MM.1S (cell line): ENCODE measurements around the gene SAMD5.

Source experiments
- DNase-seq: peaks from one replicate; pipeline ENCODE4 v3.0.0-alpha.2; 2015
- H2AFZ ChIP-seq: fragments of 300-600 bp; sonication (generic); 2 replicates; pipeline ENCODE4 v1.6.0; 2016; ENCODE audit warnings: antibody characterized with exemption, low read length
- H3F3A ChIP-seq: fragments of 300-600 bp; sonication (generic); 2 replicates; pipeline ENCODE4 v1.6.1; 2016; ENCODE audit warnings: mild to moderate bottlenecking, antibody characterized with exemption, low read length, moderate library complexity, mixed read lengths; ENCODE audit not compliant: insufficient read depth
- H3K27ac ChIP-seq: fragments of 300-600 bp; sonication (generic); 2 replicates; pipeline ENCODE4 v1.5.1; 2016; ENCODE audit warnings: mild to moderate bottlenecking, low read length
- H3K27me3 ChIP-seq: fragments of 300-600 bp; sonication (generic); replicated peaks from 2 replicates; pipeline ENCODE4 v1.6.0; 2016; ENCODE audit warnings: low read length; ENCODE audit not compliant: insufficient read depth
- H3K36me3 ChIP-seq: fragments of 300-600 bp; sonication (generic); replicated peaks from 2 replicates; pipeline ENCODE4 v1.6.1; 2016; ENCODE audit warnings: mild to moderate bottlenecking, low read length, mixed read lengths; ENCODE audit not compliant: insufficient read depth
- H3K4me1 ChIP-seq: fragments of 300-600 bp; sonication (generic); 2 replicates; pipeline ENCODE4 v1.6.1; 2016; ENCODE audit warnings: low read length, mixed read lengths
- H3K4me2 ChIP-seq: fragments of 300-600 bp; sonication (generic); 2 replicates; pipeline ENCODE4 v1.6.0; 2016; ENCODE audit warnings: low read depth, low read length
- H3K4me3 ChIP-seq: fragments of 300-600 bp; sonication (generic); 2 replicates; pipeline ENCODE4 v1.5.1; 2016; ENCODE audit warnings: low read length, mixed read lengths
- H3K79me2 ChIP-seq: fragments of 300-600 bp; sonication (generic); 2 replicates; pipeline ENCODE4 v1.6.1; 2016; ENCODE audit warnings: mixed run types, low read length, mixed read lengths
- H3K9ac ChIP-seq: fragments of 300-600 bp; sonication (generic); 2 replicates; pipeline ENCODE4 v1.6.1; 2016; ENCODE audit warnings: low read length, mixed read lengths
- H3K9me2 ChIP-seq: fragments of 300-600 bp; sonication (generic); replicated peaks from 2 replicates; pipeline ENCODE4 v1.6.1; 2016; ENCODE audit warnings: mild to moderate bottlenecking, low read length, mixed read lengths; ENCODE audit not compliant: insufficient read depth
- H3K9me3 ChIP-seq: fragments of 300-600 bp; sonication (generic); replicated peaks from 2 replicates; pipeline ENCODE4 v1.6.1; 2016; ENCODE audit warnings: mild to moderate bottlenecking, low read length, mixed read lengths; ENCODE audit not compliant: insufficient read depth
- H4K20me1 ChIP-seq: fragments of 300-600 bp; sonication (generic); 2 replicates; pipeline ENCODE4 v1.6.1; 2016; ENCODE audit warnings: mild to moderate bottlenecking, low read length, moderate library complexity, mixed read lengths; ENCODE audit not compliant: insufficient read depth
- EZH2 ChIP-seq: fragments of 300-600 bp; sonication (generic); optimal IDR thresholded peaks from 2 replicates; pipeline ENCODE3; 2017; ENCODE audit warnings: low read depth, mild to moderate bottlenecking, antibody characterized with exemption, low read length, mixed read lengths
- EZH2phosphoT487 ChIP-seq: fragments of 300-600 bp; sonication (generic); IDR thresholded peaks from 2 replicates; pipeline ENCODE4 v1.6.1; 2018; ENCODE audit warnings: antibody characterized with exemption, low read length
- TF ChIP-seq, protein P1 (sequence below): fragments of 300-600 bp; sonication (generic); IDR thresholded peaks from 2 replicates; pipeline ENCODE4 v1.5.1; 2016; ENCODE audit warnings: antibody characterized with exemption, low read length, mixed read lengths

The SAMD5 gene

DNA sequence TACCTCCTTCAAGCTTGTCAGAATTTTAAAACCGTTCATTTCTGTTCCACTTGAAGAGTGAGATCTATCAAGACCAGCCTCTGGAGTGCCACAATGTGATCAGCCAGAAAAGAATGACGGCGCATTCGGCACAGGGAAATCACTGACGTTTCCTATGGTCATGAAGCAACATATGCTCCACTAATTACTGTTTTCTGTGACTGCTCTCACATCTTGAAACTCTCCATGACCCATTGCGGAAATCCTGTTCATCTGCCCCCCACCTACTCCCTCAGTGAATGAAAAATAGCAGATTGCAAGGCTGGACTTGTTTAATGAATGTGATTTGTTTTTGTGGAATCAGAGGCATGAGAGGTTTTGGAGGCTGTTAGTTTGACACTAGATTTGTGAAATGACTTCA lies 53.2 kb downstream of the SAMD5 start:
- no peak overlapping the region for H3K4me2 ChIP-seq

DNA sequence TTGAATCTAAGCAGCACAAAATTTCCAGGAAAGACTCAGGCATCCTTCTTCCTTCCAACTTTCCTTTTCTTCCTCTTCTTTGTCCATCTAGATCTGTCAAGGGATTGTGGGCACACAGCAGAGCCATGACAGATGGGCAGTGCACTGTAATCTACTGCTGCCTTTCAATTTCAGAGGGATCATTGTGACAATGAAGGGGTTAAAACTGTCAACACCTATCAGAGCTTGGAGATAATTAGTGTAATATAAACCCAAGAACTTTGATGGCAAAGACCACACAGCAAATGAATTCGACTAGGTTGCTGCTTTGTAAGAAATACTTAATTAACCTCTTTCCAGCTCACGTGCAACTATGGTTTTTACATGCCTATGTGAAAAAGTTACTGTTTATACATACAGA lies 55.0 kb downstream of the SAMD5 start:
- H3K4me2 ChIP-seq: no peak overlapping the region
- no peaks in the 10 kb centered on the region for H3K4me1 ChIP-seq
- no peaks in the 10 kb centered on the region for H3K36me3 ChIP-seq
- no peaks in the 10 kb centered on the region for H3K27me3 ChIP-seq
- DNase-seq: no peak
- no peaks in the 10 kb centered on the region for H3K79me2 ChIP-seq
- no peaks in the 10 kb centered on the region for H4K20me1 ChIP-seq
- H3K9me3 ChIP-seq: no peaks in the 10 kb centered on the region
- no peaks in the 10 kb centered on the region for H3K9me2 ChIP-seq
- H3F3A ChIP-seq: no peaks in the 10 kb centered on the region
- H3K9ac ChIP-seq: no peak overlapping the region
- H3K27ac ChIP-seq: no peak overlapping the region
- no peak for TF ChIP-seq EZH2phosphoT487
- TF ChIP-seq EZH2: no peak
- TF ChIP-seq, protein P1, sequence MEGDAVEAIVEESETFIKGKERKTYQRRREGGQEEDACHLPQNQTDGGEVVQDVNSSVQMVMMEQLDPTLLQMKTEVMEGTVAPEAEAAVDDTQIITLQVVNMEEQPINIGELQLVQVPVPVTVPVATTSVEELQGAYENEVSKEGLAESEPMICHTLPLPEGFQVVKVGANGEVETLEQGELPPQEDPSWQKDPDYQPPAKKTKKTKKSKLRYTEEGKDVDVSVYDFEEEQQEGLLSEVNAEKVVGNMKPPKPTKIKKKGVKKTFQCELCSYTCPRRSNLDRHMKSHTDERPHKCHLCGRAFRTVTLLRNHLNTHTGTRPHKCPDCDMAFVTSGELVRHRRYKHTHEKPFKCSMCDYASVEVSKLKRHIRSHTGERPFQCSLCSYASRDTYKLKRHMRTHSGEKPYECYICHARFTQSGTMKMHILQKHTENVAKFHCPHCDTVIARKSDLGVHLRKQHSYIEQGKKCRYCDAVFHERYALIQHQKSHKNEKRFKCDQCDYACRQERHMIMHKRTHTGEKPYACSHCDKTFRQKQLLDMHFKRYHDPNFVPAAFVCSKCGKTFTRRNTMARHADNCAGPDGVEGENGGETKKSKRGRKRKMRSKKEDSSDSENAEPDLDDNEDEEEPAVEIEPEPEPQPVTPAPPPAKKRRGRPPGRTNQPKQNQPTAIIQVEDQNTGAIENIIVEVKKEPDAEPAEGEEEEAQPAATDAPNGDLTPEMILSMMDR: no peak
- H3K4me3 ChIP-seq: no peak overlapping the region
- H2AFZ ChIP-seq: no peak overlapping the region

More for the DNA sequence above, 53.2 kb downstream of the SAMD5 start:
- H3K4me1 ChIP-seq: no peaks in the 10 kb centered on the region
- H4K20me1 ChIP-seq: no peaks in the 10 kb centered on the region
- no peaks in the 10 kb centered on the region for H3K36me3 ChIP-seq
- no peak overlapping the region for H2AFZ ChIP-seq
- H3K79me2 ChIP-seq: no peaks in the 10 kb centered on the region
- H3K9me3 ChIP-seq: no peaks in the 10 kb centered on the region
- TF ChIP-seq EZH2phosphoT487: no peak
- no peak for TF ChIP-seq EZH2
- TF ChIP-seq, protein P1: no peak
- no peaks in the 10 kb centered on the region for H3K27me3 ChIP-seq
- no peak for DNase-seq
- H3F3A ChIP-seq: no peaks in the 10 kb centered on the region
- no peak overlapping the region for H3K4me3 ChIP-seq
- no peak overlapping the region for H3K27ac ChIP-seq
- H3K9me2 ChIP-seq: no peaks in the 10 kb centered on the region
- H3K9ac ChIP-seq: no peak overlapping the region

DNA sequence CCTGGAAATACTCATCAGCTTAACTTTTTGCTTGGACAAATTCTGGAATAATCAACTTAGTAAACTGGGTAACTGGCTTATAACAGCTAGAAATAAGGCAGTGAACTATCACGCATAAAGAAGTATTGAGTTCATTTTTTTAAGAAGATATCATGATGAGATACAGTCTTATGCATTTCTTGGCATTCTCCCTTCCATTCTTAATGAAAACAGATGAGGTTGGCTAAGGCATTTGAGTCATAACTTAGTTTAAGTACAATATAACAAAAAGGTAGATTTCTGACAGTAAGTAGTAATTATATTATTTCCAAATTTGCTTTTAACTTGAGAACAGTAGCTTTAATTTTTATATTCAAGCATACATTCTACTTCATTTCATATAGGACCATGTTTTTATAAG lies 56.1 kb downstream of the SAMD5 start:
- no peaks in the 10 kb centered on the region for H3K9me3 ChIP-seq
- H3K79me2 ChIP-seq: no peaks in the 10 kb centered on the region
- TF ChIP-seq EZH2 (no peak), EZH2phosphoT487 (no peak)
- TF ChIP-seq, protein P1: no peak
- H3K4me1 ChIP-seq: no peaks in the 10 kb centered on the region
- H3K27me3 ChIP-seq: no peaks in the 10 kb centered on the region
- H3K9me2 ChIP-seq: no peaks in the 10 kb centered on the region
- no peaks in the 10 kb centered on the region for H3K36me3 ChIP-seq
- H3F3A ChIP-seq: no peaks in the 10 kb centered on the region
- H3K4me3 ChIP-seq: no peak overlapping the region
- no peak overlapping the region for H3K9ac ChIP-seq
- H2AFZ ChIP-seq: no peak overlapping the region
- H3K4me2 ChIP-seq: no peak overlapping the region
- no peaks in the 10 kb centered on the region for H4K20me1 ChIP-seq
- no peak overlapping the region for H3K27ac ChIP-seq
- no peak for DNase-seq
